Sigmoid colon (tissue), 7 donors: ENCODE data around the gene IGFLR1. TPM values are rescaled to one million over a fixed set of nuclear protein-coding genes. Genes with fewer than 3 reads are reported as not detected.

Experiments used
- DNase-seq: peaks from one replicate; pipeline ENCODE4 v3.0.0-alpha.2; 2019
- H3K27ac ChIP-seq, 4 donors: fragments of 200-600 bp; sonication (generic); one replicate each; pipeline ENCODE4 v1.5.1; 2016 to 2019; ENCODE audit warnings: mild to moderate bottlenecking in 1 of 4
- H3K27me3 ChIP-seq, 3 donors: fragments of 200-600 bp; sonication (generic); one replicate each; pipeline ENCODE4 v1.5.1; 2019; ENCODE audit warnings: mild to moderate bottlenecking in 1 of 3
- H3K36me3 ChIP-seq, 4 donors: fragments of 200-600 bp; sonication (generic); one replicate each; pipeline ENCODE4 v1.5.1; 2016 to 2019
- H3K4me1 ChIP-seq, 4 donors: fragments of 200-600 bp; sonication (generic); one replicate each; pipeline ENCODE4 v1.5.1; 2017 to 2019
- H3K4me3 ChIP-seq, 4 donors: fragments of 200-600 bp; sonication (generic); one replicate each; pipeline ENCODE4 v1.5.1; 2017 to 2019; ENCODE audit warnings: mild to moderate bottlenecking in 2 of 4, moderate library complexity in 1 of 4
- H3K9me3 ChIP-seq, 4 donors: fragments of 200-600 bp in 3 of 4; sonication (generic) in 3 of 4; one replicate each; pipeline versions ENCODE4 v1.5.1 to v1.6.1; 2013 to 2019
- CTCF ChIP-seq, 4 experiments: fragments of 450-650 bp in 3 of 4; fragments of 200-600 bp in 1 of 4; IDR thresholded peaks; one replicate each; pipeline ENCODE4 v1.5.1; 2016 to 2019; ENCODE audit warnings: antibody characterized with exemption in 4 of 4, mild to moderate bottlenecking in 3 of 4, moderate library complexity in 2 of 4
- EP300 ChIP-seq, 4 donors: sonication (generic); formaldehyde crosslinking; IDR thresholded peaks; one replicate each; pipeline ENCODE4 v1.6.1; 2017; ENCODE audit warnings: antibody characterized with exemption in 4 of 4
- POLR2A ChIP-seq, 2 donors: fragments of 450-650 bp; IDR thresholded peaks; one replicate each; pipeline ENCODE4 v1.6.1; 2016; ENCODE audit warnings: antibody characterized with exemption in 2 of 2, mild to moderate bottlenecking in 2 of 2, moderate library complexity in 2 of 2
- POLR2AphosphoS5 ChIP-seq, 4 donors: sonication (generic); formaldehyde crosslinking; IDR thresholded peaks; one replicate each; pipeline ENCODE4 v1.6.1; 2017; ENCODE audit warnings: antibody characterized with exemption in 4 of 4
- WGBS, 2 donors: extraction: QIAGEN DNeasy Blood & Tissue Kit; methylation state at CpG; one replicate each; pipeline ENCODE4 v1.1.7; 2013; 5-methylcytosine and 5-hydroxymethylcytosine counted together
- intact Hi-C: fragments of 100-400 bp; cut with DNase I; formaldehyde crosslinking; loops from one replicate; pipeline ENCODE4 v1.15.1; 2023
- polyA plus RNA-seq, 3 donors: library from polyadenylated mRNA; stranded (reverse); fragments of 200-250 nt; gene quantifications; one replicate each; pipeline ENCODE4 v1.2.3, GENCODE V29; 2013
- total RNA-seq, 4 donors: library from RNA; depleted of rRNA; stranded (reverse); fragments of >200 nt; gene quantifications; one replicate each; pipeline ENCODE4 v1.1.0, GENCODE V29; 2016
- donor health status: healthy with polysubstance abuse.
- donor health status: Bipolar disorder and iron deficiency.
- donor health status: healthy.

Gene IGFLR1
- total and polyA plus RNA-seq, 7 donors, result 2.5 to 25.0 (median 9.0) TPM

- no peak for DNase-seq
- no peak overlapping the region for H3K27ac ChIP-seq
- 65 to 85% methylated on average over 9 of the region's 9 CpGs for WGBS, 2 donors
- no peaks in the 10 kb centered on the region for H3K9me3 ChIP-seq
- H3K27me3 ChIP-seq, result no peaks in the 10 kb centered on the region
- H3K36me3 ChIP-seq, result peaks cover 47 to 97% (median 76%) of the 10 kb centered on the region in 4 donors
- intact Hi-C loops, result no loop called here
- H3K4me1 ChIP-seq, result no peaks in the 10 kb centered on the region
- no peak for TF ChIP-seq POLR2A (IDR thresholded peaks at IDR 0.05)
- TF ChIP-seq CTCF (IDR thresholded peaks at IDR 0.05), result no peak
- TF ChIP-seq EP300 (IDR thresholded peaks at IDR 0.05), result no peak
- TF ChIP-seq POLR2AphosphoS5 (IDR thresholded peaks at IDR 0.05), result no peak
- H3K4me3 ChIP-seq, result no peak overlapping the region
Observed at GRCh38 chr19:35731353-35731752, 10.9 kb downstream of the IGFLR1 start.

GRCh38 chr19:35730326-35730725 is 11.9 kb downstream of the IGFLR1 start:
- Histone ChIP-seq H3K4me1 (no peaks in the 10 kb centered on the region), H3K4me3 (no peak overlapping the region), H3K27me3 (no peaks in the 10 kb centered on the region), H3K36me3 (peaks cover 57 to 100% (median 81%) of the 10 kb centered on the region in 4 donors), H3K27ac (no peak overlapping the region), H3K9me3 (no peaks in the 10 kb centered on the region)
- TF ChIP-seq POLR2AphosphoS5 (IDR thresholded peaks at IDR 0.05) (no peak), EP300 (IDR thresholded peaks at IDR 0.05) (no peak), CTCF (IDR thresholded peaks at IDR 0.05) (no peak), POLR2A (IDR thresholded peaks at IDR 0.05) (no peak)
- 95 to 96% methylated on average over 18 of the region's 18 CpGs for WGBS, 2 donors
- intact Hi-C loops, result no loop called here
- no peak for DNase-seq

GRCh38 chr19:35729763-35730162 is 12.5 kb downstream of the IGFLR1 start:
- intact Hi-C loops, result no loop called here
- Histone ChIP-seq H3K9me3 (no peaks in the 10 kb centered on the region), H3K36me3 (peaks cover 62 to 100% (median 84%) of the 10 kb centered on the region in 4 donors), H3K4me3 (no peak overlapping the region), H3K27me3 (no peaks in the 10 kb centered on the region), H3K4me1 (no peaks in the 10 kb centered on the region), H3K27ac (no peak overlapping the region)
- DNase-seq, result peak; percentile 62
- 96% methylated on average over 11 of the region's 11 CpGs for whole genome bisulfite sequencing, 2 donors
- no peak for TF ChIP-seq EP300 (IDR thresholded peaks at IDR 0.05)
- no peak for TF ChIP-seq POLR2A (IDR thresholded peaks at IDR 0.05)
- no peak for TF ChIP-seq CTCF (IDR thresholded peaks at IDR 0.05)
- no peak for TF ChIP-seq POLR2AphosphoS5 (IDR thresholded peaks at IDR 0.05)

- Histone ChIP-seq H3K4me1 (no peaks in the 10 kb centered on the region), H3K9me3 (no peaks in the 10 kb centered on the region), H3K36me3 (peaks cover 69 to 100% (median 89%) of the 10 kb centered on the region in 4 donors), H3K27ac (no peak overlapping the region), H3K4me3 (no peak overlapping the region), H3K27me3 (no peaks in the 10 kb centered on the region)
- intact Hi-C loops, result no loop called here
- 92 to 95% methylated on average over 18 of the region's 18 CpGs for WGBS, 2 donors
- DNase-seq, result no peak
- TF ChIP-seq POLR2A (IDR thresholded peaks at IDR 0.05) (no peak), CTCF (IDR thresholded peaks at IDR 0.05) (no peak), EP300 (IDR thresholded peaks at IDR 0.05) (no peak), POLR2AphosphoS5 (IDR thresholded peaks at IDR 0.05) (no peak)
Observed at GRCh38 chr19:35729021-35729420, 13.2 kb downstream of the IGFLR1 start.
